ENCODE measurements around the gene KLF15. TPM values are rescaled to one million over a fixed set of nuclear protein-coding genes. Genes with fewer than 3 reads are reported as not detected.

Gene KLF15
- total RNA-seq, 1 donor from 2014 or later: 44.6 TPM

DNA sequence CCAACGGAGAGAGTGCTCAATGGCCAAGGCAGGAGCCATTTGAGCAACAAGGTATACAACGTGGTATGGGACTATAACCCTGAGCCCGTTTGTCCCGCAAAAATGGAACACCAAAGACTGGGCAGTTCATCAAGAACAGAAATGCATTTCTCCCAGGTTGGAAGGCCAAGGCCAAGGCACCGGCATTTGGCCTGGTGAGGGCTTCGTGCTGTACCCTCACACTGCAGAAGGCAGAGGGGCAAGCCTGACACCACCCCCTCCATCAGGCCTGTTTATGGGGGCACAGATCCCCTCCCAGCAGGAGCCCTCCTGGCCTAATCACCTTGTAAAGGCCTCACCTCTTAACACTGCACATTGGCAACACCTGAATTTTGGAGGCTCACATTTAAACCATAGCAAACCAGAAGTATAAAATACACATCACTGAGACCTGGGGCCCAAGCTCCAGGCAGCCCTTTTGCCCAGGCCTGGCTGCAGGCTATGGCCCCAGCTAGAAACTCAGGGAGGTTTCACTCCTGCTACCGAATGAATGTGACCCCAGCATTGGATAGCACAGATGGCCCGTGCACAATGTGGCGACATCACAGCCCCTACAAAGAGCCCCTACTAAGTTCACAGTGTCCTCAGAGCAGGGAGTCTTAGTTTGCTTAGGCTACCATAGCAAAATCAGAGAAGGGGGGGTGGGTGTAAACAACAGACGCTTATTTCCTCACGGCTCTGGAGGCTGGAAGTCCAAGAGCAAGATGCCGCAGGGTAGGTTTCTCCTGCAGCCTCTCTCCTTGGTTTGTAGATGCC lies 47.1 kb downstream of the KLF15 start:
- no peak for ATAC-seq
- DNase-seq: no peak
- no peak overlapping the region for H3K27ac ChIP-seq
- TF ChIP-seq, protein P1, sequence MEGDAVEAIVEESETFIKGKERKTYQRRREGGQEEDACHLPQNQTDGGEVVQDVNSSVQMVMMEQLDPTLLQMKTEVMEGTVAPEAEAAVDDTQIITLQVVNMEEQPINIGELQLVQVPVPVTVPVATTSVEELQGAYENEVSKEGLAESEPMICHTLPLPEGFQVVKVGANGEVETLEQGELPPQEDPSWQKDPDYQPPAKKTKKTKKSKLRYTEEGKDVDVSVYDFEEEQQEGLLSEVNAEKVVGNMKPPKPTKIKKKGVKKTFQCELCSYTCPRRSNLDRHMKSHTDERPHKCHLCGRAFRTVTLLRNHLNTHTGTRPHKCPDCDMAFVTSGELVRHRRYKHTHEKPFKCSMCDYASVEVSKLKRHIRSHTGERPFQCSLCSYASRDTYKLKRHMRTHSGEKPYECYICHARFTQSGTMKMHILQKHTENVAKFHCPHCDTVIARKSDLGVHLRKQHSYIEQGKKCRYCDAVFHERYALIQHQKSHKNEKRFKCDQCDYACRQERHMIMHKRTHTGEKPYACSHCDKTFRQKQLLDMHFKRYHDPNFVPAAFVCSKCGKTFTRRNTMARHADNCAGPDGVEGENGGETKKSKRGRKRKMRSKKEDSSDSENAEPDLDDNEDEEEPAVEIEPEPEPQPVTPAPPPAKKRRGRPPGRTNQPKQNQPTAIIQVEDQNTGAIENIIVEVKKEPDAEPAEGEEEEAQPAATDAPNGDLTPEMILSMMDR (IDR thresholded peaks at IDR 0.05): no peak
- no peak overlapping the region for H3K4me3 ChIP-seq
- H3K9me3 ChIP-seq: no peaks in the 10 kb centered on the region
- H3K36me3 ChIP-seq: no peaks in the 10 kb centered on the region
- no peaks in the 10 kb centered on the region for H3K4me1 ChIP-seq
- intact Hi-C loops (cut with DNase I): no loop called here
- H3K27me3 ChIP-seq: no peaks in the 10 kb centered on the region

DNA sequence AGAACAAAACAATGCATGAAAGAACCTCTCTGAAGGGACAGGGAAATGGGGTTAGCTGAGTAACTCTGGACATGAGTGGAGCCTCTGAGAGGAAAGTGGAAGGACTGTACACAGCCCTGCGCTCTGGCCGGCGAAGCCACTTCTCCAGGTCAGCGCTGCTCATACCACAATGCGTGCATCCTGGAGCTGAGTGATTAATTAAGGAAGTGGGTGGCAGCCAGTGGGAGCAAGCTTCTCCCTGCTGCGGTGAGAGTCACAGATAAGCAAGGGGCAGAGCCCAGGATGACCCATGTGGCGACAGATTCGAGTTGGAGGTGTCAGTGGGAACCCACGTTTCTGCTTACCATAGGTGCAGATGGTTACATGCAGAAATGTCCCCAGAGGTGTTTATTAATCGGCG lies 48.0 kb downstream of the KLF15 start:
- Histone ChIP-seq H3K9me3 (no peaks in the 10 kb centered on the region), H3K27ac (no peak overlapping the region), H3K27me3 (no peaks in the 10 kb centered on the region), H3K4me3 (no peak overlapping the region), H3K4me1 (no peaks in the 10 kb centered on the region), H3K36me3 (no peaks in the 10 kb centered on the region)
- intact Hi-C loops (cut with DNase I): no loop called here
- TF ChIP-seq, protein P1 (IDR thresholded peaks at IDR 0.05): no peak
- no peak for DNase-seq
- ATAC-seq: no peak

DNA sequence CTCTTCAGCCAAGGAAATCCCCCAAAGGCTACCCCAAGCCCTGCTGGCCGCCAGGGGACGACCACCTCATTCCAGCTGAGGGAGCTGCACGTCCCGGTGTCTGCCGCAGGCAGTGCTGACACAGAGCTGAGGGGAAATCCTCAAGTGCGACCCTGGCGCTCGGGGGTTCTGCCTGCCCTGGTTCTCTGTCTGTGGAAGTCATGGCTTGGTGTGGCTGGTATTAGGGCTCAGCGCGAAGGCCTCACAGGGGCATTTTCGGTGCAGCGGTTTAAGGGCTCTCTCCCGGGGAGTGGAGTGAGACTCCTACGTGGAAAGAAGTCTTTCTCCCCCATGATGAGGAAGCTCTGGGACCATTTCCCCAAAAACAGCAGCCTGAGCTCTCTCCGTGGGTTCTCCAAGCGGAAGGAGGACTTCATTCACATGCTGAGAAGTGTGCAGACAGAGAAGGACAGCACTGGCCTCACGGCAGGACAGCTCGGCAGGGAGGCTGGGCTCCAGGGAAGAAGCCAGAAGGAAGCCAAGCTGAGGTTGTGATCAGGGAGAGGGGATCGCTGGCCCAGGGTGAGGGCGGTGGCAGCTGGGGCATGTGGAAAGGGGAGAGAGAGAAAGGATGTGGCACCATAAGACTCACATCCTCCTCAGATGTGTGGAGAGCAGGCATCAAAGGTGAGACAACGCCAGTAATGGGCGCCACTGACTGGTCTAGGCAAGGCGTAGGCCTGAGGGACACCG lies 48.6 kb downstream of the KLF15 start:
- TF ChIP-seq, protein P1 (IDR thresholded peaks at IDR 0.05): no peak
- Histone ChIP-seq H3K4me1 (no peaks in the 10 kb centered on the region), H3K27me3 (no peaks in the 10 kb centered on the region), H3K4me3 (no peak overlapping the region), H3K27ac (no peak overlapping the region), H3K36me3 (no peaks in the 10 kb centered on the region), H3K9me3 (no peaks in the 10 kb centered on the region)
- ATAC-seq: no peak
- DNase-seq: no peak
- intact Hi-C loops (cut with DNase I): no loop called here

DNA sequence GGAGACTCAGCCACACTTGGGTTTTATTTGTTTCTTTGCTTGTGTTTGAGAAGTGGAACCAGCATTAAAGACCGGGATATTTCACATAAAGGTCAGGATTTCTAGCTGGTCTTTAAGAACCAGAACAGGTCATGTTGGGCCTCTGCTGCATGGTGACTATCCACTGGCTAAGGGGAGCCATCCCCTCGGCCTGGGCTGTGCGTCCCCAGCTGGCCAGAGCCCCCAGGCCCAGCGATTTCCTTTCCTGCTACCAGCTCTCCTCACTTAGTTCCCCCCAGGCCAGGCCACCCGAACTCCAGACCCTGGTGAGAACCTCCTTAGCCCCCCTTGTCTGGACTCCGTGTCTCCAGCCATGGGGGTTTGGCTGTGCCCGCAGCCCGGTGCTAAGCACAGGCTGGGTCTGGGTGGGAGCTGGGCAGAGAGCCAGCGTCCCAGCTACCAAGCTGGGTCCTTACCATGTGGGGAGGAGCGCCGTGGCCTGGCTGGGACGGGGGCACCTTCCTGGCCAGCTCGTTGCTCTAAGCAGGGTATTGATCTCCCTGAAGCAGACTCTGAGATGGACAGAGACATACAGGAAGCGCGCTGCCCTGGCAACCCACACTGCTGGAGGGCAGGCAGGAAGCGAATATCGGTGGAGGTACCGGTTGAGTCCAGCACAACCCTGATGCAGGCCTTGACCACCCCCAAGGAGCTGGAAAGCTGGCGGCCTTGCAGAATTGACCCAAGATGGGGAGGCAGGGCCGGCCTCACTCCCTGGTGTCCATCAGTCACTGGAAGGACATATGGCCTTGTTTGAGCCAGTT lies 49.4 kb downstream of the KLF15 start:
- Histone ChIP-seq H3K9me3 (no peaks in the 10 kb centered on the region), H3K4me3 (no peak overlapping the region), H3K4me1 (no peaks in the 10 kb centered on the region), H3K27me3 (no peaks in the 10 kb centered on the region), H3K36me3 (no peaks in the 10 kb centered on the region), H3K27ac (no peak overlapping the region)
- intact Hi-C loops (cut with DNase I): no loop called here
- DNase-seq (no peak), ATAC-seq (no peak)
- TF ChIP-seq, protein P1 (IDR thresholded peaks at IDR 0.05): no peak

DNA sequence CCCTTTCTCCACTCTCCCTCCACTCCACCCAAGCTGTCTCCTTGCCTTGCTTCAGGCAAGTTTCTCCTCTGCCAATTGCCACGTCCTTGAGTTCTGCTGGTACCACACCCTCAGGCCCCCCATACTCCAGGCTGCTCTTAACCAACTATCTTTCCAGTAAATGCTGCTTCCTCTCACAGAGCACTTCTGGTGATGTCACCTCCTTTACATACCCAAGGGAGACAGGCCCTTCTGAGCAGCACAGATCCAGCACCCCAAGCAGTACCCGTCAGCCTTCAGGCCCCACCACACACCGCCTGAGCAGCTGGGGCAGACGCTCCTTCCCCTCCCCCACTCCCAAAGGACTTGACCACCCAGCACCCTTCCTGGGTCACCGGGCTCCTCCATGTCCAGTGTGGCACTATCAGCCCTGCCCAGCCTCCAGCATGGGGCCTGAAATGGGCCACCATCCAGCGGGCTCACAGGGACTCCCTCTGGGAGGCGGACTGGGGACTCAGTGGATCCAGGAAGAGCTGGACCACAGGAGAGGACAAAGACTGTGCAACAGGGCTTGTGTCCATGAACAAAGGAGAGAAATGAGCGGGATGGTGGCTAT lies 50.2 kb downstream of the KLF15 start:
- Histone ChIP-seq H3K4me1 (no peaks in the 10 kb centered on the region), H3K27ac (no peak overlapping the region), H3K36me3 (no peaks in the 10 kb centered on the region), H3K27me3 (no peaks in the 10 kb centered on the region), H3K4me3 (no peak overlapping the region), H3K9me3 (no peaks in the 10 kb centered on the region)
- intact Hi-C loops (cut with DNase I): no loop called here
- TF ChIP-seq, protein P1 (IDR thresholded peaks at IDR 0.05): no peak
- ATAC-seq (no peak), DNase-seq (no peak)
